ENCODE measurements around the gene EFNA1.
A peak's percentile ranks its signal among the peaks of the same experiment; 100 is the strongest.

Gene EFNA1, protein sequence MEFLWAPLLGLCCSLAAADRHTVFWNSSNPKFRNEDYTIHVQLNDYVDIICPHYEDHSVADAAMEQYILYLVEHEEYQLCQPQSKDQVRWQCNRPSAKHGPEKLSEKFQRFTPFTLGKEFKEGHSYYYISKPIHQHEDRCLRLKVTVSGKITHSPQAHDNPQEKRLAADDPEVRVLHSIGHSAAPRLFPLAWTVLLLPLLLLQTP

DNA sequence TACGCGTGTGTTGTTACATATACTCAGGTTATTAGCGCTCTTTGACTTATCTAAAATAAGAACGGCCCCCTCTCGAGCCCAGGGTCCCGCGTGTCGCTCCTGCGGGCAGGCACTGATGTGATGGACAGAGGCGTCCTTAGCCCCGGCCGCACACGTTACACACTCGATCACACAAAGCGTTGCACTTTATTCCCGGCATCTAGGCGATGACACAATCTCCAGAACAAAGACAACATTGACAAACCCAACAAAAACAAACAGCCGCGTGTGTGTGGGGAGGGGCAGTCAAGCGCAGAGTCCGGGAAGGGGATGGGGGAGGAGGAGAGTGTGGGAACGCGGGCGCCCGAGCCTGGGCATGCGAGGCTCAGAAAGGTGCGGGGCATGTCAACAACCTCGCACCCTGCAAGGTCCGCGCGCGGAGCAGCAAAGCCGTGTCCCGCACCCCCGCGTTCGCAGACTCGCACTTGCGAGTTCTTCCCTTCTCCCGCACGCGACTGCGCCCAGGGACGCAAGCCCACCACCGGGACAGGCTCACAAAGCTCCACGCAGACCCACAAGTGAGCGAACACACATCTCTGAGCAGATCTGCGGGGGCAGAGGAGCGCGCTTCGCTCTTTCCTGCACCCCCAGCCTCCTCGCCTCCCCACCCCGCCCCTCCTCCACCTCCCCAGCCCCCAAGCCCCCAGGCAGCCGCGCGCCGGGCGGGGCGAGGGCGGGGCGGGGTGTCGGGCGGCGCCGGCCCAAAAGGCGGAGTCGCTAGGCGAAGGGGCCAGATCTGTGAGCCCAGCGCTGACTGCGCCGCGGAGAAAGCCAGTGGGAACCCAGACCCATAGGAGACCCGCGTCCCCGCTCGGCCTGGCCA lies at the start of gene EFNA1:
Gene EFNA1 (plus strand): TSS at position 772 of the 862 bp plus-strand sequence. CDS start 102 bp downstream, outside the sequence.
- H3K4me3 ChIP-seq (ENCODE audit: low read length): peak within 1 kb of the TSS; percentile 96
- peak; percentile 96 for DNase-seq (ENCODE audit: low read depth)
- TF ChIP-seq, protein P1, sequence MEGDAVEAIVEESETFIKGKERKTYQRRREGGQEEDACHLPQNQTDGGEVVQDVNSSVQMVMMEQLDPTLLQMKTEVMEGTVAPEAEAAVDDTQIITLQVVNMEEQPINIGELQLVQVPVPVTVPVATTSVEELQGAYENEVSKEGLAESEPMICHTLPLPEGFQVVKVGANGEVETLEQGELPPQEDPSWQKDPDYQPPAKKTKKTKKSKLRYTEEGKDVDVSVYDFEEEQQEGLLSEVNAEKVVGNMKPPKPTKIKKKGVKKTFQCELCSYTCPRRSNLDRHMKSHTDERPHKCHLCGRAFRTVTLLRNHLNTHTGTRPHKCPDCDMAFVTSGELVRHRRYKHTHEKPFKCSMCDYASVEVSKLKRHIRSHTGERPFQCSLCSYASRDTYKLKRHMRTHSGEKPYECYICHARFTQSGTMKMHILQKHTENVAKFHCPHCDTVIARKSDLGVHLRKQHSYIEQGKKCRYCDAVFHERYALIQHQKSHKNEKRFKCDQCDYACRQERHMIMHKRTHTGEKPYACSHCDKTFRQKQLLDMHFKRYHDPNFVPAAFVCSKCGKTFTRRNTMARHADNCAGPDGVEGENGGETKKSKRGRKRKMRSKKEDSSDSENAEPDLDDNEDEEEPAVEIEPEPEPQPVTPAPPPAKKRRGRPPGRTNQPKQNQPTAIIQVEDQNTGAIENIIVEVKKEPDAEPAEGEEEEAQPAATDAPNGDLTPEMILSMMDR (IDR thresholded peaks at IDR 0.05; ENCODE audit: insufficient read depth, low read depth, low read length, missing control alignments): no peak

DNA sequence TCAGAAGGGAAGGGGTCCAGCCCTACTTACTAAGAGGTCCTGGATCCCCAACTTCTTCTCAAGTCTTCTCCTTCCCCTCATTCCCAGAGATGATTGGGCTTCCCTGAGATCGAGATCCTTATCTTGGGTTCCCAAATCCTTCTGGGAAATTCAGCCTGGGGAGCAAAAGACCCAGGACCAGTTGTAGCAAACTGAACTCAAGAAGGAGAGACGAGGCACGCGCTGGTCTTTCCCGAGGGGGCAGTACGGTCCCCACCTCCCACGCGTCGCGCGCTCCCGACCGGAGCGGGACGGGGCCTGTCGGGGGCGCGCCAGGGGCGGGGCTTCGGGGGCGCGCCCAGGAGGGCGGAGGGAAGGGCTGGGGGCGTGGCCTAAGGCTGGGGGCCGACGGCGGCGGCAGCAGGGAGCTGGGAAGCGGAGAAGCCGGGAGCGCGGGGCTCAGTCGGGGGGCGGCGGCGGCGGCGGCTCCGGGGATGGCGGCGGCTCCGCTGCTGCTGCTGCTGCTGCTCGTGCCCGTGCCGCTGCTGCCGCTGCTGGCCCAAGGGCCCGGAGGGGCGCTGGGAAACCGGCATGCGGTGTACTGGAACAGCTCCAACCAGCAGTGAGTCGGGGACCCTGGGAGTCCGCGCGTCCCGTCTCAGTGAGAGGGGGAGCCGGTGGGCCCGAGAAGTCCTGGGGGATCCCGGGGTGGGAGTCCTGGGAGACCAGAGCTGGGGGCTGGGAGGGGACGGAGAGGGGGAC lies 49.0 kb upstream of the EFNA1 start, which contains the start of gene EFNA3:
Gene EFNA3 (plus strand): TSS at position 369 of the 741 bp plus-strand sequence. CDS start 105 bp downstream, at position 474.
- peak within 1 kb of the TSS; percentile 61 for H3K4me3 ChIP-seq (ENCODE audit: low read length)
- TF ChIP-seq, protein P1 (IDR thresholded peaks at IDR 0.05; ENCODE audit: insufficient read depth, low read depth, low read length, missing control alignments): no peak
- peak; percentile 77 for DNase-seq (ENCODE audit: low read depth)

DNA sequence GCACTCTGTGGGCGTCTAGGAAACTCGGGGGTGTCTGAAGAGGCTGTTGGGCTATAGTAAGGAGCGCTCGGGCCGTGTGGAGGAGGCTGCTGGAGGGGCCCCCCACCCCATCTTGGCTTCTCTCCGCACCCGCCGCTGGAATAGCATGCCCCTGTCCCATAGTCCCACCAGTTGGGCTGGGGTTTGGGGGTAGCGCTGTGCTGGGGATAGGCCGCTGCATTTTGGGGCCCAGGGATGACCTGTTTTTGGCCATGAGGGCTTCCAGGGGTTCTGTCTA lies 48.5 kb upstream of the EFNA1 start:
- TF ChIP-seq, protein P1 (IDR thresholded peaks at IDR 0.05; ENCODE audit: insufficient read depth, low read depth, low read length, missing control alignments): no peak

GRCh38 chr1:155079487-155080311 lies 48.0 kb upstream of the EFNA1 start:
- H3K4me3 ChIP-seq (ENCODE audit: low read length): peak overlapping the region; percentile 61
- DNase-seq (ENCODE audit: low read depth): no peak
- TF ChIP-seq, protein P1 (IDR thresholded peaks at IDR 0.05; ENCODE audit: insufficient read depth, low read depth, low read length, missing control alignments): no peak

More for the DNA sequence above, 48.5 kb upstream of the EFNA1 start:
- no peak for DNase-seq (ENCODE audit: low read depth)
- peak overlapping the region; percentile 61 for H3K4me3 ChIP-seq (ENCODE audit: low read length)

- peak; percentile 17 for DNase-seq (ENCODE audit: low read depth)
- TF ChIP-seq, protein P1 (IDR thresholded peaks at IDR 0.05; ENCODE audit: insufficient read depth, low read depth, low read length, missing control alignments): no peak
- H3K4me3 ChIP-seq (ENCODE audit: low read length): peak overlapping the region; percentile 61
Measured at GRCh38 chr1:155080312-155081228, 47.1 kb upstream of the EFNA1 start.

Measured in epithelial cell of esophagus (primary cell).